D721Med (cell line): ENCODE data around the gene ATP12A.

Source experiments
- DNase-seq: peaks from one replicate; pipeline ENCODE4 v3.0.0; 2011; ENCODE audit warnings: low spot score; ENCODE audit not compliant: insufficient read length
- FAIRE-seq: peaks from 2 replicates; lab custom pipeline; 2011; peaks lifted over from hg19 to GRCh38; lab: Jason Lieb, UNC
- CTCF ChIP-seq: IDR thresholded peaks from 2 replicates; pipeline ENCODE4 v1.5.1; 2012; ENCODE audit warnings: mild to moderate bottlenecking, control low read depth; ENCODE audit not compliant: insufficient read depth; ENCODE audit errors: missing control alignments

The ATP12A gene

DNA sequence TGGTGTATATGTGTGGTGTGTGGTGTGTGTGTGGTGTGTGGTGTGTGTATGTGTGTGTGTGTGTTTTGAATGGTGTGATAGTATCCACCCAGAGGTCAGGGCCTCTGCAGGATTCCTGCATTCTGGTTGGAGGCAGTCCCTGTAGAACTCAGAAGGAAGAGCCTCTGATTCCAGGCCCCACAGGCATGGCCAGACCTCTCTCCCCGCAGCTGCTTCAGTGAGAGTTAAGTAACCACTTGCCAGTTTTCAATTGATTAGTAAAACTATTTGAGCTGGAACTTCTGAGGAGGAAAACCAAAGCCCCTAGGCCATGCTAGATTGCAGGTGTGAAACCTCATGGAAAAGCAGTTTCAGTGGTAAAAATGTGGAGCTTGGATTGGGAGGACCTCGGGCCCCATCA is 2.1 kb downstream of the ATP12A start:
- DNase-seq (no peak), FAIRE-seq (no peak)
- no peak for TF ChIP-seq CTCF

- no peak for TF ChIP-seq CTCF
- DNase-seq (no peak), FAIRE-seq (no peak)
These were observed 3.1 kb downstream of the ATP12A start for GRCh38 chr13:24683351-24683750.

- no peak for FAIRE-seq
- peak; percentile 39 for TF ChIP-seq CTCF
- no peak for DNase-seq
These were observed 3.8 kb downstream of the ATP12A start for GRCh38 chr13:24683838-24684599.

- DNase-seq = no peak
- TF ChIP-seq CTCF = no peak
- no peak for FAIRE-seq
These were observed 4.4 kb downstream of the ATP12A start for GRCh38 chr13:24684600-24684998.

DNA sequence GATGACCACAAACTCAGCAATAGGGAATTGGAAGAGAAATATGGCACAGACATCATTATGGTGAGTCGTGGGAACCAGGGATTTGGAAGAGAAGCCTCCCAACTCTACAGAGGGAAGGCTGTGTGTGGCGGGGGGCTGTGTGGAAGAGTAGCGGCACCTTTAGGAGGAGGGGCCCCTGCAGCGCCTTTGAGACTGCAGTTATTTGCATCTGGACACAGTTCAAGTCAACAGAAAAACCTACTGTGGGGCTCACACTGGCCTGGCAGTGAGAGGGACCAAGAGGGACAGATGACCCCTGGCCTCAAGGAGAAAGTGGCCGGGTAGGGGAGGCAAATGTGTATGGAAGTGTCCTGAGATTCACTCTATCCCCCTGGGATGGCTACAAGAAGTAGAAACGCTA is 5.1 kb downstream of the ATP12A start:
- DNase-seq (no peak), FAIRE-seq (no peak)
- TF ChIP-seq CTCF = no peak

DNA sequence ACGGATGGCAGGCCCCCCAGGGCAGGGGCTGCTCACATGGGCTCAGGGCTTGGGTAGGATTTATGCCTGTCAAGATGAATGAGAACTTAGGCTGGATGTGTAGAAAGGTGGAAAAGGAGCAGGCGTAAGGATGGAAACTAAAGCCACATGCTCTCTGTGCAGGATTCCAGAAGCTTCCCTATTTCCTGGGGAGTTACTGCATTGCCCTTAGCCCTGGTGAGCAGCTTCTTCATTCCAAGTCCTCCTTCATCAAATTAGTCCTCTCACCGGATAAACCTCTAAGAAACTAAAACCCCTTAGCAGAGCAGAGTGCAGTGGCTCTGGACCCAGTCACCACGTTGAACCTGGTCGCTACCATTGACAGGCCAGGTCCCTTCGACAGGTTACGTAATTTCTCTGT is 7.4 kb downstream of the ATP12A start:
- no peak for TF ChIP-seq CTCF
- DNase-seq = no peak
- FAIRE-seq = no peak

GRCh38 chr13:24688111-24688510 is 7.9 kb downstream of the ATP12A start:
- DNase-seq (no peak), FAIRE-seq (no peak)
- TF ChIP-seq CTCF = no peak
